ENCODE measurements around the gene IFNAR1. TPM values are rescaled to one million over a fixed set of nuclear protein-coding genes. Genes with fewer than 3 reads are reported as not detected.

IFNAR1 gene
- total RNA-seq, 3 donors from 2014 or later: 30.2 to 44.8 (median 42.9) TPM

- Histone ChIP-seq H3K4me1 (no peaks in the 10 kb centered on the region), H3K27ac (no peak overlapping the region), H3K9me3 (no peaks in the 10 kb centered on the region), H3K36me3 (no peaks in the 10 kb centered on the region), H3K4me3 (no peak overlapping the region), H3K27me3 (no peaks in the 10 kb centered on the region)
- intact Hi-C loops (cut with DNase I; ENCODE audit: low total_unique reads): no loop called here
- TF ChIP-seq POLR2AphosphoS5 (IDR thresholded peaks at IDR 0.05): no peak
- TF ChIP-seq CTCF (IDR thresholded peaks at IDR 0.05): no peak
- TF ChIP-seq POLR2A (IDR thresholded peaks at IDR 0.05): no peak
- no peak for DNase-seq (ENCODE audit: low spot score in 2 of 2)
Observed at GRCh38 chr21:33387294-33387693, 62.5 kb downstream of the IFNAR1 start.

GRCh38 chr21:33388188-33388587 lies 63.4 kb downstream of the IFNAR1 start:
- H3K4me1 ChIP-seq: no peaks in the 10 kb centered on the region
- no peaks in the 10 kb centered on the region for H3K9me3 ChIP-seq
- H3K4me3 ChIP-seq: no peak overlapping the region
- intact Hi-C loops (cut with DNase I; ENCODE audit: low total_unique reads): no loop called here
- no peaks in the 10 kb centered on the region for H3K36me3 ChIP-seq
- no peaks in the 10 kb centered on the region for H3K27me3 ChIP-seq
- H3K27ac ChIP-seq: no peak overlapping the region
- no peak for DNase-seq (ENCODE audit: low spot score in 2 of 2)
- TF ChIP-seq POLR2AphosphoS5 (IDR thresholded peaks at IDR 0.05) (no peak), CTCF (IDR thresholded peaks at IDR 0.05) (no peak), POLR2A (IDR thresholded peaks at IDR 0.05) (no peak)

- H3K27me3 ChIP-seq: no peaks in the 10 kb centered on the region
- no peak overlapping the region for H3K4me3 ChIP-seq
- no peaks in the 10 kb centered on the region for H3K36me3 ChIP-seq
- intact Hi-C loops (cut with DNase I; ENCODE audit: low total_unique reads): no loop called here
- H3K4me1 ChIP-seq: no peaks in the 10 kb centered on the region
- no peak overlapping the region for H3K27ac ChIP-seq
- no peak for DNase-seq (ENCODE audit: low spot score in 2 of 2)
- no peak for TF ChIP-seq POLR2AphosphoS5 (IDR thresholded peaks at IDR 0.05)
- TF ChIP-seq POLR2A (IDR thresholded peaks at IDR 0.05): no peak
- no peak for TF ChIP-seq CTCF (IDR thresholded peaks at IDR 0.05)
- H3K9me3 ChIP-seq: no peaks in the 10 kb centered on the region
Observed at GRCh38 chr21:33390479-33390878, 65.7 kb downstream of the IFNAR1 start.

GRCh38 chr21:33391656-33392055 lies 66.9 kb downstream of the IFNAR1 start:
- no peak for DNase-seq (ENCODE audit: low spot score in 2 of 2)
- no peaks in the 10 kb centered on the region for H3K36me3 ChIP-seq
- no peak for TF ChIP-seq CTCF (IDR thresholded peaks at IDR 0.05)
- TF ChIP-seq POLR2A (IDR thresholded peaks at IDR 0.05): no peak
- TF ChIP-seq POLR2AphosphoS5 (IDR thresholded peaks at IDR 0.05): no peak
- H3K9me3 ChIP-seq: no peaks in the 10 kb centered on the region
- no peak overlapping the region for H3K4me3 ChIP-seq
- H3K27me3 ChIP-seq: no peaks in the 10 kb centered on the region
- H3K4me1 ChIP-seq: no peaks in the 10 kb centered on the region
- intact Hi-C loops (cut with DNase I; ENCODE audit: low total_unique reads): no loop called here
- H3K27ac ChIP-seq: no peak overlapping the region

- Histone ChIP-seq H3K27ac (no peak overlapping the region), H3K27me3 (no peaks in the 10 kb centered on the region), H3K4me3 (no peak overlapping the region), H3K9me3 (no peaks in the 10 kb centered on the region), H3K4me1 (no peaks in the 10 kb centered on the region), H3K36me3 (no peaks in the 10 kb centered on the region)
- TF ChIP-seq CTCF (IDR thresholded peaks at IDR 0.05) (no peak), POLR2AphosphoS5 (IDR thresholded peaks at IDR 0.05) (no peak), POLR2A (IDR thresholded peaks at IDR 0.05) (no peak)
- no peak for DNase-seq (ENCODE audit: low spot score in 2 of 2)
- intact Hi-C loops (cut with DNase I; ENCODE audit: low total_unique reads): no loop called here
Observed at GRCh38 chr21:33392284-33392985, 67.7 kb downstream of the IFNAR1 start.

Data from breast epithelium (tissue), 4 donors.